Effector CD8-positive, alpha-beta T cell (primary cell): ENCODE data around the gene RBFOX1.

Experiments
- DNase-seq: peaks from one replicate; lab custom pipeline; 2025; lab: John Stamatoyannopoulos, UW

Gene RBFOX1

DNA sequence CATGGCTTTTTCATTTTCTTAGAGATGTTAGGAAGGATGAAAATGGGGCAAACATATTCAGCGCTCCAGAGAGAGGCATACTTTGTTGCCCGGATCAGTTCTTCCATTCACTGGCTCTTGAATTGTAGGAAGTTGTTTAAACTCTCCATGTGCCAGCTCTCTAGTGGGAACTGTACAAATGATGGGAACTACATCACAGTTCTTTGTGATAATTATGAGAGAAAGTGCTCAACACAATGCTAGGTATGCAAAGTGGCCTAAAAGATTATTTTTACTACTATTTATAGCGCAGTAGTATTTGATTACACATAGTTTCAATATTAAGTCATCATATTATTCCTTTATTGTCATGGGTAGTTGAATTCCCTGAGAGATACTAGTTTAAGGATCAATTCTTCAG is 268.5 kb downstream of the RBFOX1 start:
- DNase-seq, result no peak

DNA sequence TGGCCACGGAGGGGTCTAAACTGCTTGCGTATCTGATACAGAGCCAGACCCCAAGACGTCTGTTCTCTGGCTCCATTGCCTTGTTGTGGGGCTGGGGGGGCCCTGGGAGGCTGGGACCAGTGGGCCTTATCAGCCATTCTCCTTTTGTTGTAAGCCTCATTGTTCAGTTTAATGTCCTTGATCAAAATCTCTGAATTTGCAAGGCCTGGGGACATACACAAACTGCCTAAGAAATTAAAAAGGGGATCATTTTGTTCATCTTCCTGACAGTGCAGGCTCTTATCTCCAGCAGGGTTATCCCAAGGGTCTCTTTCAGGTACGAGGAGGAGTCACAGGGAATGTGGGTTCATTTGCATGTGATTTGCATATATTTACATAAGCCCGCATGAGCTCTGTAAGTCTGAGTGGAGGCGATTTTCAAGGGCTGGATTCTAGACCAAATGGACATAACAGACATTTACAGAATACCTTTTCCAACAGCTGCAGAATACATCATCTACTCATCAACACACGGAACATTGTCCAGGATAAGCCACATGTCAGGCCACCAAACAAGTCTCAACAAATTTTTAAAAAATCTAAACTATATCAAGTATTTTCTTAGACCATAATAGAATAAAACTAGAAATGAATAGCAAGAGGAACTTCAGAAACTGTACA is 269.8 kb downstream of the RBFOX1 start:
- DNase-seq, result no peak

DNA sequence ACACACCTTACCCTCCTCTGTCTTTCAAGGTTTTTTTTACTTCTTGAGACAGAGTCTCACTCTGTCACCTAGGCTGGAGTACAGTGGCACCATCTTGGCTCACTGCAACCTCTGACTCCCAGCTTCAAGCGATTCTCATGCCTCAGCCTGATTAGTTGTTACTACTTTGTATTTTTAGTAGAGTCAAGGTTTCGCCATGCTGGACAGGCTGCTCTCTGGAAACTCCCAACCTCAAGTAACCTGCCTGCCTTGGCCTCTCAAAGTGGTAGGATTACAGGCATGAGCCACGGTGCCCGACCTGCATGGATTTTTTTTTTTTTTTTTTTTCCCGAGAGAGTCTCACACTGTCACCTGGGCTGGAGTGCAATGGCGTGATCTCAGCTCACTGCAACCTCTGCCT is 273.2 kb downstream of the RBFOX1 start:
- DNase-seq, result no peak

DNA sequence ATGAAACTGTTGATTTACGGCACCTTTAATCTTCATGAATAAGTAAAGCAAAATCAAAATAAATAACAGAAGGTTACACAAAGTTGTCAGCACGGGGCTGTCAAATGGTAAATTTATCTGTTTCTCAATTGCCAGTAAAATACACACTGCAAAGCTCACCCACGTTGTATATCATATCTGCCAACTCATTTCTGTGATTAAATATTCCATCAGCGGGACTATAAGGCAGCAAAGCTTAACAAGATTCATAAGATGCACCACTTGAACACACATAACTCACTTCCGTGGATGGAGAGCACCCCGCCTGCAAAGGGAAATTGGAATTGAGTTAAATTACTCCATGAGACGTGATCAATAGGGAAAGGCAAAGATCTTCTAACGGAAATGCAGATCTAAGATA is 280.0 kb downstream of the RBFOX1 start:
- DNase-seq, result no peak

DNA sequence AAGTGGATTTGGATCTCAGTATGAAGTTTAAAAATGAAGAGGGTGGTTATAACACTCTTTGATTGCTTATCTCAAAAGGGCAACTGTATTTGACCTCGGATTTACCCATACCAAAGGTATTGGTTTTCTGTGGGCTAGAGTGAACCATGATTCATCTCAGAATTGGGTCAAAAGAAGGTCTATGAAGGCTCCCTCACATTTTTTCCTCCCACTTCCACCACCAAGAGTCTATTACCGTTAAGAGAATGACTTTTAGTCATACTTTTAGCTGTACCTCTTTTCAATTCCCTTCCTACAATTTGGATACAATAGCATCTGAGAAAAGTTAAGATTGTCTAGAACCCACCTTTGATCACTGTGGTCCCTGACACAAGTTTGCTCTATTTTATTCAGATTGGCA is 280.9 kb downstream of the RBFOX1 start:
- DNase-seq, result no peak

DNA sequence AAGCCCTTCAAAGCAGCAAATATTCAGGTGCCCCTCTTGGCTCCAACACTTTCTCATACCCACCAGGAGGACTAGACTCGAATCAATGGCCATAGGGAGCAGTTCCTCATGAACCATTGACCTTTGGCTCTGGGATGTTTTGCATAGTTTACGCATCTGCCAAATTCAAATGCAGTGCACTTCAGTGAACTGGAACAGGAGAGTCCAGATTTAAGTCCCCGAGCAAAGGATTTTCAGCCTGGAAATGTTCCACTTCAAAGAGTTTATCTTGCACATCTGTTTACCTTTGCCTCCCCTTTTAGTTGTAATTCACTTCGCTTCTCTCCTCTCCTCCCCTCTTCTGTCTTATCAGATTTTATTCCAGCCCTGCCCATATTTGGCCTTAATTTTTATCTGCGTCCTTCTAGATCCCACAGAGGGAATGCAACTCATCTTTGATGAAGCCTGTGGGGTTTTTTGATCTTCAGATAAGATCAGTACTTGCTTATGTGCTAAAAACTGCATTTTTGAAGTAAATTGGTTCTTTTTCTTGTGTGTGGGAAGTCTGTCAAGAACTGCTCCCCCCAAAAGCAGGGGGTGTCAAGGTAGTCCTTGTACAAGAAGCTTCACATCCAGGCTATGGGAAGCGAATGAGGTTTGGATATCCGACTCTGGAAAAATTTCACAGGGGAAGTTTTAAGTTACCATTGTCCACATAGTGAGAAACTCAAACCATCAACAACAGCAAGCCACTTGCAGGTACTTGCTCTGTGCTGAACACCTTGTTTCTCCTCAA is 281.6 kb downstream of the RBFOX1 start:
- DNase-seq, result no peak

DNA sequence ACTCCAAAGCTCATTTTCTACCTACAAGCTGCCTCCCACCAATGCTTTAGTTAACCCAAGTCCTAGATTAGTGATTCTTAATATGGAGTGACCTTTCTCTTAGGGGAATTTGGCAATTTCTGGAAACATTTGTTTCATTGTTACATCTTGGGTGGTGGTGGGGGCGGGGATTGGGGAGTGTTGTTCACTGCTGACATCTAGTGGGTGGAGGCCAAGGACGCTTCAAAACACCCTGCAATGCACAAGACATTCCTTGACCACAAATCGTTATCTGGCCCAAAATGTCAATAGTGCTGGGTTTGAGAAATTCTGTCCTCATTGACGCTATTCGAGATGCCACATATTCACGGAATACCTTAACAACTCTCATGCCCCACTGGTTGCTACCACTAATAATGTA is 282.9 kb downstream of the RBFOX1 start:
- DNase-seq, result no peak

DNA sequence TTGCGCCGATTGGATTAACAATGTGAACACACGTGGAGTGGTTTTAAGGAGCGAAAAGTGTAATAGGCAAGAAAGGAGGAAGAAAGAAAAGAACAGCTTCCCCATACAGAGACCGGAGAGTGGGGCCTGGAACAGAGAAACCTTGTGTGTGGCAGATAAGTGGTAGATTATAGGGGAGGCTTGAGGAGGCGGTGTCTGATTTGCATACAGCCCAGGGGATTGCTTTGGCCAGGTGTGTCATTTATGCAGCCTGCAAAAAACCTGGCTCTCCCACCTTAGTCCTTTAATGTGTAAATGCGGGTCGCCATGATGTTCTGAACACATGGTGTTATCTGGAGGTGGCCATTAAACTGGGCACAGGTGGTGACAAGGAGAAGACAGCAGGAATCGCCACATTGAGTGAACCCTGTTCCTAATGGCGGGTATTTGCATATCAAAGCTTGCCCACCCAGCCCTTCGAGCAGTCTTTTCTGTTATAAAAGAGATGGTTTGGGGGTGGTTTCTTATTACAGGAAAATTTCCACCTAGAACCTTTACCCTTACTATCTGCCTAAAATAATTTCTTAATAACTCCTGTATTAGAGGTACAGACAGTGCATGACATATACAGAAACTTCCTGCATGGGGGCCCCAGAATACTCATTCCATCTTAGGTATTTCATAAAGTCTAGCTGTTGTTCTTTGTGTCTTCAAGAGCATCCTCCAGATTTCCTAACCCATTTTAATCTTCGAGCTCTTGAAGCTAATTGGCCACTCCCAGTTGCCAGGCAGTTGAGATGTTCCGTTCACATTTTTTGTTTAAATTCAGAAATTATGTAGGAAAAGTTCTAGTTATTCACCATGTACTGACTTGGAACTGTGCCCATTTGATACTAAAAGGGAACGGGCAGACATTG is 292.5 kb downstream of the RBFOX1 start:
- DNase-seq, result no peak

DNA sequence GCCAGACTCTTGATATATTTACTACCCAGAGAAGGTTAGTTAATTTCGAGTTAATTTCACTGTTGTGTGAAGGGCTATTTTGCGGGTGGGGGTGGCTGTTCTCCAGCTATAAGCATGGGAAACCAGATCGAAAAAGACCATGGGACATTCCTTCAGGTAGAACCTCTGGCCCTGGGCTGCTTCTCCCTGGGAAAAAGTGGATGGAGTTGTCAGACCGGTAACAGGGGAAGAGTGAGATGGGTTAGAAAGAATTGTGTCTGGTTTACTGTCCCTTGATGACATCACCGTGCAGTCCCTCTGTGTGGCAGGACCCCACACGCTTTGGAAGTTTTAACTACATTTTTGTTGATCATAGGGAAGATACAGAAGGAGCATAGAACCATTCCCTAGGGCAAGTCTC is 296.3 kb downstream of the RBFOX1 start:
- no peak for DNase-seq

DNA sequence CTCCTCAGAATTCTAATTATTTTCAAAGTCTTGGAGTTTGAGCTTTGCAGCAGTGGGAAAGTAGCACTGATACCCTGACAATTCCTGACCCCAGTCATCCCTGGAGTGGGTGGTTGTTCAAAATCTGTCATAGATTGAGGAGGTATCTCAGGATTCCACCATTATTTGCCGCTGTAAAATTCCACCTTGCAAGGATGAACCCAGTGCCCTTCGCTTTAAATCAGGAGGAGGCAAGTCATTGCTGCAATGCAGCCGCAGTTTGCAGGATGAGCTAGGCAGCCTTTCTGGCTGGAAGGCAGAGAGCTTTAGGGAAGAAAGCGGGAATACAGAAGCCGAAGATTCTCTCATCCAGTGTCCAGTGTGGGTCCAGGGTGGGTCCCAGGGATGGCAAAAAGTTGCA is 296.9 kb downstream of the RBFOX1 start:
- no peak for DNase-seq

DNA sequence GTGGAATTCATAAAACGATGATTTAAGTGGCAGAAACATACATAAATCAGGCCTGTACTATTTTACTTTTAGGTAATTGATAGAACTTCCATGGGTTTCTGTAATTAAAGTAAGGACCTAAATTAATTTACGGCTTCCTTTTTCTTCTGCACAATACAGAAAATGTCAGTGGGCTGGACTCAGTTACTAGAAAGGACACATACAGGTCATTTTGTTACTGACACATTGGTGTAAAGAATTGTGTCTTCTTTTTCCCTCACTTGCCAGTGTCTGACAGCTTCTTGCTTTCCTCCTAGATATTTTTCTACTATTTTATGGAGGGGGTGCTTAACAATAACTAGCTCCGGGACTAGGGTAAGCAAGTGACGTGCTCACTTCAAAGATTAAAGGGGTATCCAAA is 304.8 kb downstream of the RBFOX1 start:
- DNase-seq, result no peak

DNA sequence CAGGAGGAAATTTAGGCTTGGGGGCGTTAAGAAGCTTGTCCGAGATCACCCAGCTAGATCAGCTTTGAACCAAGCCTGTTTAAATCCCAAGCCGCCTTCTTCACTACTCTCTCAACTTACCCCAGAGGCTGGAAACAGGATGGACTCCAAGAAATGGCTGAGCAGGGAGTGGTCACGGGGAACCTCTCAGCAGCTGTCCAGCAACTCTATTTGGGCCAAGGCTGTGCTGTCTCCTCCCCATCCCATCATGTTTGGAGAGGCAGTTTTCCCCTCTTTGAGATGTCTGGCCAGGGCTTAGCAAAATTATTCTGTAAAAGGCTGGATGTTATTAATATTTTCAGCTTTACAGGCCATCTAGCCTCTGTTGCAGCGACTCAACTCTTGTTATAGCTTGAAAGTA is 305.7 kb downstream of the RBFOX1 start:
- no peak for DNase-seq

DNA sequence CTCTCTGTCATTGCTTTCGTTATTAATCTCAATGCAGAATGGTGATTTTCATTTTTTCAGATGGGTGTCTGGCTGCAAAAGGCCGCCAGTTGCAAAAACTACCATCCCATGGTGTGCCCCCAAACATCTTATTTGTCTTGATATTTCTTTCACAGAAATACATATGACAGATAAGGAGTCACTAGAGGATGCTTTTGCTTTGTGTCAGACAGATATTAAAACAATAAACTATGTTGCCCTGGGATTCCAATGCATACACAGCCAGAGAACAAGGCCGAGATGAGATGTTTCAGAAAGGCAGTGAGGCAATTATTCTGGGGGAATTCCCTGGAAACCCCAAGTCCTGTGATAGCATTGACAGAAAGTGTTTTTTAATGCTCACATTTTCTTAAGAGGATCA is 307.7 kb downstream of the RBFOX1 start:
- no peak for DNase-seq

DNA sequence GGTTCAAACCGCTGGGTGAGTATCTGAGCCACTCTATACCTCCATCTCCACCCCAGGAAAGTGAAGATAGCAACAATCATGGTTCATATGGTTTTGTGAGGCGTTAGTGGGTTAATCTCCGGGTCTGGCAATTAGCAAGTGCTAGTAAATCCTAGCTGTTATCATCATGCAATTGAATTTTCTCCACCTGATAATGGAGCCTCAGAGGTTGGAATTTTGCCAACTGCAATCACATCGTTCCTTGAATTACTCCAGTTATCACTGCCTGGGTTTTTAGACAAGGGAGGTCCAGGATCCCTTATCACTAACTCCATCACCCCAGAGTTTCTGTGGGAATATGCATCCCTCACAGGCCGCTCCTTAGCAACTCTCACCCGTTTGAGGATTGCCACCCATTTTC is 311.5 kb downstream of the RBFOX1 start:
- no peak for DNase-seq

DNA sequence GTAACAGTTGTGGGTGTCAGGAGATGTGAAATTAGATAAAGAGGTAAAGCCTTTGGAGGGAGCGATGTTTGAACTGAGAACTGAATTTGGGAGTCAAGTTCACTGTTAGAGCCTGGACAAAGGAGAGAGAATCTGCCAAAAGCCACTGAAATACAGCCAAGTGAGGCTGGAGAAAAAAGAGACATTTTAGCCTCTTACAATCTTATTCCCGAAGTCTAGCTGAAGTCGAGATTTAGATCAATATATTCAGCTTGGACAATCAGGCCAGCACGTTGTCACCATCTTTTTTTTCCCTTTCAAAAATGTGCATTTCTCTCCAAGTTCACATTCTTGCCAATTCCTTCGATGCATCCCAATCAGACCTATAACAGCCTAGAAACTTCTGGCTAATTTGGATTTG is 312.2 kb downstream of the RBFOX1 start:
- no peak for DNase-seq

DNA sequence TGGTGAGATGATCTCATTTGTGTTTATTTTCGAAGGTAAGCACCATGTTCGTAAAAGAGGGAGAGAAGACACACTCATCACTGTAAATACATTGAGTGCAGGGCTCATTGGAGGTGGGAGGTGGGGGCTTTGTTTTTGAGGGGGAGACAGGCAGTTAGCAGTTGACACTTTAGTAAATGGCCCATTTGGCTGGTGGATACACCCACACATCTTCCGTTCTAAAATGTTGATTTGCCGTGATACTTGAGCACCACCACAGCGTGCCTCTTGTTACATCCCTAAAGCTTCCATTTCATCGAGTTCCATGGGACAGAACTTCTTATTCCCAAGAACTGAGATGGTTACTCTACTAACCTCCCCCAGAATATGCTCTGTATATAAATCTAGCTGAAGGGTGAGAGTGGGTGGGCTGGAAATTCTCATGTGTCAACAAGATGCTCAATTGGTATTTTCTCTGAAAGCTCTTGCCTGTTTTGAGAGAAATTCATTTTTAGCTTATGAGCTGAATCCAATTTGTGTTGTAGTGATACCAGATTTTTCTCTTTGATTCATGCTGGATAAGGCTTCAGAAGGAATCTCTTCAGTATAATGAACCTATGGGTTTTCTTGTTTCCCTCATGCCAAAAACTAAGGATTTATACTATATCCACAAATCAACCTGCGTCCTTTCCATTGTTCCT is 314.3 kb downstream of the RBFOX1 start:
- DNase-seq, result no peak

DNA sequence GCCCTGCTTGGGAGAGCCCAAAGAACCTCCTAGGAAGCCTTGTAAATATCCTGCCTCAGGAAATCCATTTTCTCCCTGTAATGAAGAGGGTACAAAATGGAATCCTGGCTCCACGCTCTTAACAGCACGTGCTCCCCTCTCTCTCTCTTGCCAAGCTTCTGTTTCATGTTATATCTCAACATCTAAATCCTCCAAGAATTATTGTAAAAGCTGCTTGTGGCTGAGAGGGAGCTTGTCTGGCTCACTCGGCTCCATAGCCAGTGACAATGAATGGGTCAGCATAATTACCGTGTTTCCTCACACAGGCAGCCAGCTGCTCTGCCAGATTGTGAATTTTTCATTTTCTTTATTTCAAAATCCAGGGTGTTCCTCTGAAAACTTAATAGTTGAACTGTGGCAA is 317.8 kb downstream of the RBFOX1 start:
- DNase-seq, result no peak

DNA sequence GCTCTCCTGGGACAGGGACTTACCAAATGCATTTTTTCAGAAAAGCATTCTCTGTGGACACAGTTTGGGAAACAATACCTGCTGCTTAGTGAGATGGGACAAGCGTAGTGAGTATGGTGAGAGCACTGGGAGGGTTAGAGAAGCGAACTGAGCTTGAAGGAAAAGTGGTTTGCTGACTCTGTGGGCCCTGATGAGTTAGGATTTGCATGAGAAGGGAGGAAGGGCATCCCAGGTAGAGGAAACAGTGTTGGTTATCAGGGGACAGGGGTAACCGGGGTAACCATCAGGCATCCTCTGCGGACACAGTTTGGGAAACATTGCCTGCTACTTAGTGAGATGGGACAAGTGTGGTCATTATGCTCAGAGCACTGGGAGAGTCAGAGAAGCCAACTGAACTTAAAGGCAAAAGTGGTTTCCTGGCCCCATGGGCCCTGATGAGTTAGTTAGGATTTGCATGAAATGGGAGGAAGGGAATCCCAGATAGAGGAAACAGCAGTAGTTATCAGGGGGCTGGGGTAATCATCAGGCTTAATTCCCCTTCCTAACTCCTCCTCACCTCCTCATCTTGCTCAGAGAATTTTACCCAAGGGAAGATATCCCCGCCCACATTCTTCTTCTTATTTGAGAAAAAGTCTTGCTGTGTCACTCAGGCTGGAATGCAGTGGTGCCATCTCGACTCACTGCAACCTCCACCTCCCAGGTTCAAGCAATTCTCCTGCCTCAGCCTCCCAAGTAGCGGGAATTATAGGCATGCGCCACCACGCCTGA is 319.3 kb downstream of the RBFOX1 start:
- DNase-seq, result no peak

DNA sequence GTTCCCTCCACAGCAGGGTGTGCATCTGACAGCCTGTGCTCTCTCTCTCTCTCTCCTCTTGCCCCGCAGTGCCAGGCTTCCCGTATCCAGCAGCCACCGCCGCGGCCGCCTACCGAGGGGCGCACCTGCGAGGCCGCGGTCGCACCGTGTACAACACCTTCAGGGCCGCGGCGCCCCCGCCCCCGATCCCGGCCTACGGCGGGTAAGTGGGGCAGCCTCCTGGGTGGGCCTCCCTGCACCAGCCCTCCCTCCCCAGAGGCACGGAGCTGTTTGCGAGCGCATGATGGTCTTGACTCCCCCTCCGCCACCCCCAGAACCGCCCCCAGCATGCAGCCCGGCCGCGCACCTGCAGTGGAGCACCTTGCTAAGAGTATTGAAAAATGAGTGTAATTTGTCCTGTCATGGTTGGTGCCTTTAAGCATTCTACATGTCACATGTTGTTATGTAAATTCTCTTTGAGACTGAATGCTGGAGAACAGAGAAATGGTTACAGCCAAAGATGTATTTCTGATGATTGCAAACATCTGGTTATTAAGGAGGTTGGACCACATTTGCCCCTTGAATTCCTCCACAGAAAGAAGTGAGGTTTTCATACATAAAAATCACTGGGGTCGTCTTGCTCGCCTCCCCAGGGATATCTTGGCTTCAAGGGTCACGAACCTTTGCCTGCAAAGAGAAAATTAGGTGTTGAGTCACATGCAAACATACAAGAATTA is 321.3 kb downstream of the RBFOX1 start:
- DNase-seq, result no peak

DNA sequence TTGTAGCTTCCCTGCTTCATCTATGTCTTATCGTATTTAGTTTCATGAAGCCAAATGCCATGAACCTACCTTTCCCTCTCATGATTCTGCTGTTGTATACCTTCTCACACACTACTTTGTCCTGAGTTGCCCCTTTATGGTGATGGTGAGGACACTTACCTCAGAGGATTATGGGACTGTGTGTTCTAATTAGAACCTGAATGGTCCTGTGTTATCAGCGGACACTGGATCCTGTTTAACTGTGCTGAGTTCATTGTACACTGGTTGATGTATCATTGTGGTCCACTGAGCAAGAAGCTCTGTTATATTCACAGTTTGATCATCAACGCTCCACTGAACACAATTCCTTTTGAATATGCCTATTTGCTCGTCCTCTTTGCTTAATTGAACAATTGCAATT is 343.0 kb downstream of the RBFOX1 start:
- no peak for DNase-seq

DNA sequence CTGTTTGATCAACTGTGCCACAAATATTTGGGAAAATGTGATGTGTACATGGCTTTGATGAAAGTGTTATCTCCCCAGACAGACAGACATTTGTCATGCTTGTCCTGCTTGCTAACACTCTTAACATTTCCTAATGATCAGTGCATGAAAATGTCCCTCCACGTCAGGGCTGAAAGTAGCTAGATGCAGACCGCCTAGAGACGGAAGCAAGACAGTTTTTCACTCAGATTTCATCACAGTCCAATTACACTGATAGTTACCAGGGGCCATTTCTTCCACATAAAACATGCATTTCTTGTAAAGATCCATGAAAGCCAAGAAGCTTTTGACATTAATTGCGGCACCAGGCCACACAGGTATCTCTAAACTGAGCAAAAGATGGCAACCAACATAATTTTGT is 347.7 kb downstream of the RBFOX1 start:
- DNase-seq, result no peak
